HEK293T (cell line): Measurements from ENCODE around the gene RPL14.

ENCODE experiments used
- ELF4 ChIP-seq: fragments of 450-650 bp; IDR thresholded peaks from 2 replicates; pipeline ENCODE4 v1.6.1; 2017; ENCODE audit warnings: antibody characterized with exemption
- FOXA1 ChIP-seq: fragments of 450-650 bp; IDR thresholded peaks from 2 replicates; pipeline ENCODE4 v1.6.1; 2016; ENCODE audit warnings: mild to moderate bottlenecking
- FOXK2 ChIP-seq: fragments of 450-650 bp; IDR thresholded peaks from 2 replicates; pipeline ENCODE4 v1.6.1; 2016; ENCODE audit warnings: mild to moderate bottlenecking
- FOXM1 ChIP-seq: fragments of 450-650 bp; IDR thresholded peaks from 2 replicates; pipeline ENCODE4 v1.6.1; 2017; ENCODE audit warnings: mild to moderate bottlenecking, borderline replicate concordance
- HDGF ChIP-seq: fragments of 450-650 bp; IDR thresholded peaks from 2 replicates; pipeline ENCODE4 v1.6.1; 2017; ENCODE audit warnings: antibody characterized with exemption, borderline replicate concordance
- LEF1 ChIP-seq: fragments of 450-650 bp; IDR thresholded peaks from 2 replicates; pipeline ENCODE4 v1.6.1; 2017; ENCODE audit warnings: mild to moderate bottlenecking, borderline replicate concordance
- NFRKB ChIP-seq: fragments of 450-650 bp; IDR thresholded peaks from 2 replicates; pipeline ENCODE4 v1.6.1; 2016; ENCODE audit warnings: mild to moderate bottlenecking, moderate library complexity
- SP1 ChIP-seq: fragments of 450-650 bp; IDR thresholded peaks from 2 replicates; pipeline ENCODE4 v1.6.1; 2017
- SUZ12 ChIP-seq: fragments of 450-650 bp; IDR thresholded peaks from 2 replicates; pipeline ENCODE4 v1.6.1; 2016; ENCODE audit warnings: mild to moderate bottlenecking
- TARDBP ChIP-seq: fragments of 450-650 bp; IDR thresholded peaks from 2 replicates; pipeline ENCODE4 v1.6.1; 2016
- TF ChIP-seq, protein P1 (sequence below): fragments of 450-650 bp; IDR thresholded peaks from 2 replicates; pipeline ENCODE4 v1.6.1; 2016

DNA sequence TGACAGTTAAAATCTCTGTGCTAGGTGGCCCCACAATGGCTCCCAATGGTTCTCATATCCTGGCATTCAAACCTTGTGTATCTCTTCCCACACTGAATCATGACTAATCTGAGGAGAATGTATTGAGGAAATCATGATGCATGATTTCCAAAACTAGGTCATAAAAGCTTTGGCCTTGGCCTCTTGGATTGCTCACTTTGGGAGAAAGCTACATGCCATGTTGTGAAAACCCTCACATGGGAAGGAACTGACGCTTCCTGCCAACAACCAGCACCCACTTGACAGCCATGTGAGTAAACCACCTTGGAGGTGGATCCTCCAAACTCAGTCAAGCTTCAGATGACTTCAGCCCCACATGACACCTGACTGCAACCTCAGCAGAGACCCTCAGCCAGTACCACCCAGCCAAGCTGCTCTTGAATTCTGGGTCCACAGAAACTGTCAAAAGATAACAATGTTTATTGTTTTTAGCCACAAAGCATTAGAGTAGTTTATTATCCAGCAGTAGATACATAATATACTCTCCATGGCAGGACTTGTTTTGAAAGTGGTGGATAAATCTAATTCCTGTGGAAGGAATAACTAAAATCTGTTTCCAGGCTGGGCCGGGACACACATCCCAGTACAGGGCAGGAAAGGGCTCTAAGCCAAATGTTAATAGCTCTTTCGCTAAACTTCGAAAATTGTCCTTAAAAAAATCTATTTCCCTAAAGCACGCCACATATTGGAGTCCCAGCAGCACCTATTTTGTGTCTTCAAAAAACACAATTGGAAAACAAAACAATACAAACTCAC lies 47.7 kb downstream of the RPL14 start:
- TF ChIP-seq SP1 (no peak), FOXM1 (no peak), FOXA1 (no peak), ELF4 (no peak), SUZ12 (no peak), FOXK2 (no peak), NFRKB (no peak), TARDBP (no peak), LEF1 (no peak), HDGF (no peak)
- TF ChIP-seq, protein P1, sequence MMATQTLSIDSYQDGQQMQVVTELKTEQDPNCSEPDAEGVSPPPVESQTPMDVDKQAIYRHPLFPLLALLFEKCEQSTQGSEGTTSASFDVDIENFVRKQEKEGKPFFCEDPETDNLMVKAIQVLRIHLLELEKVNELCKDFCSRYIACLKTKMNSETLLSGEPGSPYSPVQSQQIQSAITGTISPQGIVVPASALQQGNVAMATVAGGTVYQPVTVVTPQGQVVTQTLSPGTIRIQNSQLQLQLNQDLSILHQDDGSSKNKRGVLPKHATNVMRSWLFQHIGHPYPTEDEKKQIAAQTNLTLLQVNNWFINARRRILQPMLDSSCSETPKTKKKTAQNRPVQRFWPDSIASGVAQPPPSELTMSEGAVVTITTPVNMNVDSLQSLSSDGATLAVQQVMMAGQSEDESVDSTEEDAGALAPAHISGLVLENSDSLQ, result no peak
